ENCODE data around the gene XCR1.

DNA sequence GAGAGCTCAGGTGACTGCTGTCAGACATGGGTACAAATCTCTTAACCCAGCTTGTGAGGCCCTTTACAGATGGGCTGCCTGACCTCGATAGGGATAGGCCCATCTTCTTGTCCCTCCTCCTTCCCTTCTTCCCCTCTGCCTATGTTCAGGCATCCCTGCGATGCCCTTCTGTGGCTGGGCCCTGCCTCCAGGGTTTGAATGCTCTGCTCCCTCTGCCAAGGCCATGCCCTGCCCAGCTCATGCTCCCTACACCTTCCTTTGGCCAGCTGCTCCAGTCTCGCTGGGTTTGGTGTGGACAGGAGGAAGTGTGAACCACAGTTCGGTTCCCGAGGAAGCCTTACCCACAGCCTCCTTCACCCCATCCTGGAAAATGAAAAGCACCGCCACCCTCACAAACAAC lies 35.9 kb downstream of the XCR1 start:
- TF ChIP-seq EZH2 (IDR thresholded peaks at IDR 0.05; ENCODE audit: low read depth, low read length, severe bottlenecking) = no peak
- no peak for TF ChIP-seq POLR2A (IDR thresholded peaks at IDR 0.05; ENCODE audit: control extremely low read depth in 1 of 2, low read depth in 2 of 2, low read length in 2 of 2)

Measured in H1 (cell line).